Hematopoietic multipotent progenitor cell (in vitro differentiated cells): ENCODE measurements around the gene TRAF3. TPM values are rescaled to one million over a fixed set of nuclear protein-coding genes. Genes with fewer than 3 reads are reported as not detected.
"Not testable (repeated sequence)": the region's sequence is repeated elsewhere in the genome, so short reads cannot be mapped to it uniquely, and the experiment has no call there.

ENCODE experiments used
- DNase-seq, 3 donors: peaks; one replicate each; pipeline ENCODE4 v3.0.0-alpha.2; 2011 to 2015; ENCODE audit warnings: low read depth in 2 of 3, low spot score in 2 of 3
- total RNA-seq: library from RNA; depleted of rRNA; stranded (reverse); fragments of >200 nt; gene quantifications from one replicate; pipeline ENCODE4 v1.2.3, GENCODE V29; 2012

TRAF3 gene
- total RNA-seq, 1 donor: 10.5 TPM

GRCh38 chr14:102751088-102751487 is 26.2 kb upstream of the TRAF3 start:
- DNase-seq: no peak

- DNase-seq: no peak
These were observed 24.9 kb upstream of the TRAF3 start for GRCh38 chr14:102752239-102752847.

GRCh38 chr14:102754370-102755262 is 22.6 kb upstream of the TRAF3 start:
- no peak for DNase-seq

DNA sequence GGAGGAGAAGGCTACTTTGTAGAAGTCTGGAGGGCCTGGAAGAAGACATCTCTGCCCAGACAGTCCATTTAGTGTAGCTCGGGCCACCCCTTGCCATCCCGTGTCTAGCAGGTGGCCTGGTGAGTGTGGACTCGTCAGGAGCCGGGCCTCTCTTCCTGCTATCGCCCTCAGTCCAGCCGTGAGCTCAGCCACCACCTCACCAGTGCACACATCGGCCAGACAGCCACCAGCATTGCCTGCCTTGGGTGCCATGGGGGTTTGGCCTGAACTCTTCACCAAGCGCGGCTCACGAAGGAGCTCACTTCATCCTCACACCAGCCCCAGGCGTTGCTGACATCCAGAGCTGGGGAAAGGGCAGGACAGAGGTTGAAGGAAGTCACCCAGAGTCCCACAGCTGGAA is 19.6 kb upstream of the TRAF3 start:
- DNase-seq: no peak

GRCh38 chr14:102758087-102758486 is 19.2 kb upstream of the TRAF3 start:
- DNase-seq: no peak

GRCh38 chr14:102759456-102760187 is 17.6 kb upstream of the TRAF3 start:
- no peak for DNase-seq

DNA sequence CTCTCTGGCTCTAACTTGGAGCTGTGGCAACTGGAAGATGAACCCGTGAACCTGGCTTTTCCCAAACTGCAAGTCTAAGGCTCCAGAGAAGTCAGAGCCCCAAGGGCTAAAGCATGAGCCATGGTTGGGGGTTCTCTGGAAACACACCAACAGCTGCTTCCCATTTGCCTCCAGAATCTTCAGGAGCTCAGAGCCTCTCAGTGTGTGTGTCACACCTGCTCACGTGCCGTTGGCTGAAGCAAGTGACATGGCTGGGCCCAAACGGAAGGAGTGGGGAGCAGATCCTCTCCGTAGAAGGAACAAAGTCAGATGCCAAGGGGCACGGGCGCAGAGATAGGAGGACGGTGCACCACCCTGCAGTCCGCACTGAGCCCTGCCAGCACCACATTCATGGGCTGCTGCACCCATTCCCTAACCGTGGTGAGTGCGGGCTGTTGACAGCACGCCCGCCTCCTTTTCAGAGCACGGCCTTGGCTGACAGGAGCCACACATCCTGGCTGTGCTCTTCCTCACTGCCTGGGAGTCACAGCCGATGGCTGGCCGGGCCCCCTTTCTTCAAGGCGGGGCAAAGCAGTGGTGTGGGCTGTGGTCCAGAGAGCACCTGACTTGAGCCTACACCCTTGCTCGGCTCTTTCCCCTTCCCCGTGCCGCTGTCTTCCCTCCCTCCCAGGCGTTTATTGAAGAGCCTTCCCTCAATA is 16.6 kb upstream of the TRAF3 start:
- DNase-seq: no peak

GRCh38 chr14:102761206-102761605 is 16.0 kb upstream of the TRAF3 start:
- DNase-seq: peak in 1 of 3 donors; percentile 18

DNA sequence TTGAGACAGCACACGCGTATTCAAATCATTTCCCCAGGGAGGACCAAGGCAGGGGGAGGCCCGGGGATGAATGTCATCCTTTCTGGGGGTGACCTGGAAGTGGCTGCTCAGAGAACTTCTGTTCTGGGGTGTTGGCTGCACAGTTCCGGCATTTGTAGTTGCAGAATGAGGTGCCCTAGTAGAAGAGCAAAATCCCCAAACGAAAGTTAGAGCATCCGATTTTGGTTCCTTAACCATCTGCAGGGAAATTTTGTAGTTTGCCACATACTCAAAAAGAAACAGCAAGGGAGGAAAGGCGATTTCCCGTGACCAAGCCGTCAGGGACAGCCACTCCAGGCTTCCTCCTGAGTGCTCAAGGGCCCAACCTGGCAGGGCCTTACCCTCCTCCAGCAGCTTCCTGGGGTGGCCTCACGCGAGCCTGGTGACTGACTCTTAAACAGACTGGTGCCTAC is 13.0 kb upstream of the TRAF3 start:
- no peak for DNase-seq

DNA sequence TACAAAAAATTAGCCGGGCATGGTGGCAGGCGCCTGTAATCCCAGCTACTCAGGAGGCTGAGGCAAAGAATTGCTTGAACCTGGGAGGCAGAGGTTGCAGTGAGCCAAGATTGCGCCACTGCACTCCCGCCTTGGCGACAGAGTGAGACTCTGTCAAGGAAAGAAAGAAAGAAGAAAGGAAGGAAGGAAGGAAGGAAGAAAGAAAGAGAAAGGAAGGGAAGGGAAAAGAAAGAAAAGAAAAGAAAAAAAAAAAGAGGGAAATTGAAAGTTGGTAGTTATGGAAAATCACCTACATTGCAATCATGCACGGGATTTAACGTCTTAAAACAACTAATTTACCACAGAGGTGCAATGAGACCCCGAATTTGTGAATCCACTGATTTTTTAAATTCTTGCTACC is 11.5 kb upstream of the TRAF3 start:
- not testable (repeated sequence) for DNase-seq

DNA sequence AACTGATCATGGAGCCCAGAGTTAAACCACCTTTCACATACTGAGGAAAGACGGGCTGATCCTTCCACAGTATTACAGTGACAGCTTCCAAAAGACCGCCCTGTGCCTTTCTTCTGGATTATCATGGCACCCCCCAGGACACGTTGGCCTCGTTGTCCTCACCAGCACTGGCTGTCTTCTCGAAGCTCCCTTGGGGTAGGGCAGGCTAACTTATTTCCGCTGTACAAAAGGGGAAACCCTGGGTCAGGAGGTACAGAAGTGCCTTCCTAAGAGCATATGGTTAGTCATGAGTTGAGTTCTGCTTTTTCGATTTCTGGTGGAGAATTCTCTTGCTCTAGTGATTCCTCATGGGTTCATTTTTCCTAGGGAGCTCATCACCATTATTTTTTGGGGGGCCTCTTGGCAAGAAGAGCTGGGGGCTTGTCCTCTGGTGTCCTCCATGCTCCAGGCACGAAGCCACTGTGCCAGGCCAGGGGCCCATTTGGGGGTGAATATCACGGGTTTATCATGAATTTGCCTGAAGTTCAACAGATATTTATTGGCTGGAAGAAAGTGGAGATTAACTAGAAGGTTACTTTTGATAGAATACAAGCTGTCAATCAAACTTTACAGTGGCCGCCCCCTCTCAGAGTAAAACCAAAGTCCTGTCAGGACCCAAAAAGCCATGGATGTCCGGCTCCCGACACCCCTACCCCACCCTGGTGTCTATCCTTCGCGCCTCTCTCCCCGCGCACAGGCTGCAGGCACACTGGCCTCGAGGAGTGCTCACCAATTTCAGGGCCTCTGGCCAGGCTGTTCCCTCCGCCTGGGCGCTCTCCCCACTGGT is 8.8 kb upstream of the TRAF3 start:
- DNase-seq: peak in 2 of 3 donors; percentile 78 to 83

DNA sequence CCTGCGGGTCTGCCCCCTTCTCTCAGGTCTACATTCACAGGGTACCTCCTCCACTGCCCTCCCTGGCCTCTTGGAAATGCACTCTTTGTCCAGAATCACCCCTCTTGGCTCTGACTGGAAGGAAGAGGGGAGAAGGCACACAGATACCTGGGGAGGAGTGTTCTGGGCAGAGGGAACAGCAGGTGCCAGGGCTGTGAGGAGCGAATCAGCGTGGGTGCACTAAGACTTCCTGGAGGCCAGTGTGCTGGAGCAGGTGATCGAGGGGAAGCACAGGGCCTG is 8.3 kb upstream of the TRAF3 start:
- DNase-seq: no peak

DNA sequence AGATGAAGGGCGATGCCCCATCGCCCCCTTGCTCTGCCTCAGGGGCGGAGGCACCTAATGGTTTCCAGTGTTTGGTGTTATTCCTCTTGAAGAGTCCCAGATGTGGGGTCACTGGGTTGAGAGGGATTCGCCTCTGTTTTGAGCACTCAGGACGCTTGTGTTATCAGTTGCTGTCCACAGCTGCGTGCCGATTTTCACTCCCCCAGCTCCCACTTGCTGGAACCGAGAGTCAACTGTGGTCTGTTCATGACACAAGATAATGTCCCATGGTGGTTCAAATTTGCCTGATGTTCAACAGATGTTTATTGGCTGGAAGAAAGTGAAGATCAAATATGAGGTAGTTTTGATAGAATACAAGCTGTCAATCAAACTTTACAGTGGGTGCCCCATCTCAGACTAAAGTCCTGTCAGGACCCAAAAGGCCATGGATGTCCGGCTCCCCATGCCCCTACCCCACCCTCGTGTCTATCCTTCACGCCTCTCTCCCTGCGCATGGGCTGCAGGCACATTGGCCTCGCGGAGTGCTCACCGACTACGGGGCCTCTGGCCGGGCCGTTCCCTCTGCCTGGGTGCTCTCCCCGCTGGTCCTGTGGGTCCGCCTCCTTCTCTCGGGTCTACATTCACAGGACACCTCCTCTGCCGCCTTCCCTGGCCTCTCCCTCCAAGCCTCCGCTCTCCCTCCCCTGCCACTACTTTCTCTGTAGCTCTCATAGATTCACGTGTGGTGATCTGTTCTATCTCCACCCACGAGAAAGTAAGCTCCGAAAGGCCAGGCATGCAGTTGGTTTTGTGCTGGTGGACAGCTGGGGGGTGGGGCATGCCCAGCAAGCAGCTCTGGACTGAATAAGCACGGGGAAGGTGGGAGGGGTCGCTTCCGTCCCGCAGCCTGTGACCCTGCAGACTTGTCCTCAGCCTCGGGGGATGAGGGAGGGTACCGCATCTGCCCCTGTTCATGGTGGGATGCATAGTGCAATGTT is 6.8 kb upstream of the TRAF3 start:
- DNase-seq: no peak

DNA sequence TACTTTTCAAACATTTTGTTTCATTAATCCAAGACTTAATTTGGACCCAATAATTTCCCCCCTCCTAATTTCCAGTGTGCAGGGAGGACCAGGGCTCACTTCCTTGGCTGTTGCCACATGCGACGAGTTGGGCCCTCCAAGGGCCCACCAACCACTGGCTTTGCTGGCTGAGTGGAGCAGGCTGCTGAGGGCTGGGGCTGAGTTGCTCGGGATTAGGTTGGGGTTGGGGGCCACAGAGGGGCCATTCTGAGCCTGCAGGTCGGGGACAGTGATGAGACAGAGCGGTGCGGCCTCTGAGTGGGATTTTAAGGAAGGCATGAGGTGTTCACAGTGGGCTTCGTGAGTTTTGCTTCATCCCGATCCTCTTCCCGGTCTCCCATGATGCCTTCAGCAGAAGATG is 6.1 kb upstream of the TRAF3 start:
- DNase-seq: no peak

DNA sequence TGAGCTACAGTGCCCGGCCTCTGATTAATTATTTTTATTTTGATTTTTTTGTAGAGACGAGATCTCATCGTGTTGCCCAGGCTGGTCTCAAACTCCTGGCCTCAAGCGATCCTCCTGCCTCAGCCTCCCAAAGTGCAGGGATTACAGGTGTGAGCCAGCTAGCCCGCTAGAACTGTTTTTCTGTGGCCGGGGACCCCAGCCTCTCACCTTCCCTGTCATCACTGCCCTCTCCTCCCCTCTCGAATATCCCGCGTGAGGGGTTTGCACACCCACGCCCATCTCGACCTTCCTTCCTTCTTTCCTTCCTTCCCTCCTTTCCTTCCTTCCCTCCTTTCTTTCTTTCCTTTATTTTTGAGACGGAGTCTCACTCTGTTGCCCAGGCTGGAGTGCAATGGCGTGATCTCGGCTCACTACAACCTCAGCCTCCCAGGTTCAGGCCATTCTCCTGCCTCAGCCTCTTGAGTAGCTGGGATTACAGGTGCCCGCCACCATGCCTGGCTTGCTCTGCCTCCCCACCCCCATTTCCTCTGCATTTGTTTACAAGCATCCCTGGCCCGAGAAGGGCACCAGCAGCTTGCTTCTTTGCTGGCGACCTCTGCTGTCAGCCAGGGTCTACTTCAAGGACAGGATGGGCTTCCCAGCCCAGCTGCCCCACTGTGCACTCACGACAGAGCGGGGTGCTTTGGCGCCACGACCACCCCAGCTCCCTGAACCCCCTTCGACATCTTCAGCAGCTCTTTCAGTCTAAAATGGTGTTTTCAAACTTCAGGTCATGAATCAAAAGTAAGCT is 4.3 kb upstream of the TRAF3 start:
- DNase-seq: no peak

DNA sequence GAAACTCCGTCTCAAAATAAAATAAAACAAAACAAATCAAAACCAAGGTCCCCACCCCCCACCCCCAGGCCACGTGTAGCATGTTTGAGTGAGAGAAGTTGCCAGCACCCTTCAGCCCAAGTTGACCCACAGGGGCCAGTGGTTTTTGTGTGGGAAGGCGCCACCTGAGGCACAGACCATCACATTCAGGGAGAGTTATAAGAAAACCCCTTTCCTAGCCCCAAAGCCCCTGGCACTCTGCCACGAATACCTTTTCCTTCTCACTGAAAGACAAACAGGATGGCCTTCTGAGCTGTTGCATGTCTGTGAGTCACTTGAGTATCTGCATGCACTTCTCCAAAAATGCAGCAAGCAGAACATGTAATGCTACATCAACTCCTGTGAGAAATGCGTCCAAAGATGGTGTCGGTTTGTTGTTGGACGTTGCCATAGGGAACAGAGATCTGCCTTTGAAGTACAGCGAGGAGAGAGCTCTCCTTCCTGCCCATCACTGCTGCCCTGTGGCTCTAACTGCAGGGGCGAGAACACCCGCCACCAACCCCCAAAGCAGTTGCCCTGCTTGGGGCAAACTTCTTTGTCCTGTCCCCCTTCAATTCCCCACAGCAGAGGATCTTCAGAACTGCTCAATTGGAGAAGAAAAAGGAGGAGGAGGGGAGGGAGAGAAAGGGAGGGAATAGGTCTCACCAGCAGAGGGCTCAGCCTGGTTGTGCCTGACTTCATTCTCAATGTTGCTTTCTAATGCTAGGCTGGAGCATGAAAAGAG is 2.7 kb upstream of the TRAF3 start:
- DNase-seq: peak; percentile 53 to 82 (median 74)
